ENCODE results near the gene ITLN1.
"Not testable (repeated sequence)": the region's sequence is repeated elsewhere in the genome, so short reads cannot be mapped to it uniquely, and the experiment has no call there.

ITLN1 gene

GRCh38 chr1:160883581-160884513, 1.1 kb downstream of the ITLN1 start:
- DNase-seq (ENCODE audit: low read depth in 4 of 4, low spot score in 1 of 4), result no peak

DNA sequence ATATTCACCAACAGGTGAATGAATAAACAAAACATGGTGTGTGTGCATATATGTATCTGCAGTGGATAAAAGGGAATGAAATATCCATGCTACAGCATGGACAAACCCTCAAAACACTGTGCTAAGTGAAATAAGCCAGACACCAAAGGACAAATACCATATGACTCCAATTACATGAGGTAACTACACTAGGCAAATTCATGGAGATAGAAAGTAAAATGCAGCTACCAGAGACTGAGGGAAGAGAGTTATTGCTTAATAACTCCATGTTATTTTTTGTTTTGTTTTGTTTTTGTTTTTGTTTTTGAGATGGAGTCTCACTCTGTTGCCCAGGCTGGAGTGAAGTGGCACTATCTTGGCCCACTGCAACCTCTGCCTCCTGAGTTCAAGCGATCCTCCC, 2.4 kb downstream of the ITLN1 start:
- DNase-seq (ENCODE audit: low read depth in 4 of 4, low spot score in 1 of 4), result no peak

DNA sequence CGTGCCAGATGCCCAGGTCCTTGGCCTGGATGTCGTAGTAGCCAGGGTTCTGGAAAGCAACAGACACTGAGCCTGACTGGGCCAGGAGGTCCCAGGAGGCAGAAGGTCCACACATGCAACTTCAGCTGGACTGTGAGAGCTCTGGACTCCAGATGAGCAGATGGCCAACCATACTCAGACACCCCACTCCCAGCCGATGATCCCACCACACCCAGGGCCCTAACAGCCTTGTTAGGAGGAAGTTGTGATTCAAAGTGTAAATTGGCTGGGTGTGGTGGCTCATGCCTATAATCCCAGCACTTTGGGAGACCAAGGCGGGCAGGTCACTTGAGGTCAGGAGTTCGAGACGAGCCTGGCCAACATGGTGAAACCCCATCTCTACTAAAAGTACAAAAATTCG, 3.7 kb downstream of the ITLN1 start:
- DNase-seq (ENCODE audit: low read depth in 4 of 4, low spot score in 1 of 4), result not testable (repeated sequence)

GRCh38 chr1:160880216-160880615, 4.8 kb downstream of the ITLN1 start:
- DNase-seq (ENCODE audit: low read depth in 4 of 4, low spot score in 1 of 4), result no peak

DNA sequence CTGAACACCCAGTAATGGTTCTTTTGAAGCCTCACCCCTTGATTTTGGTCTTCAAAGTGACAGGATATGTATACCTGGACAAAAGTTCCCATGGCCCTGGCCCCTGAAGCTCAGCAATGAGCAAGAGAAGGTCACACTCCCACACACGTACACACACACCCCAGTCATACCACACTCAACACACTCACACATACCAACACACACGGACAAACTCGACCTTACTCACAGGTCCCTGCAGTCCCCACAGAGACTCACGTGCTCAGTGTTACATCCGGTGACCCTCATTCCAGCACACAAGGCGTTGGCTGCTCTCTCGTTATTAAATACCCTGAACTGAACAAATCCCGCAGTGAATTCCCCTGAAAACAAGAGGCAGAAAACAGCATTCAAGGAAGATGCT, 5.9 kb downstream of the ITLN1 start:
- no peak for DNase-seq (ENCODE audit: low read depth in 4 of 4, low spot score in 1 of 4)

- DNase-seq (ENCODE audit: low read depth in 4 of 4, low spot score in 1 of 4), result no peak
These were observed 7.8 kb downstream of the ITLN1 start for GRCh38 chr1:160877221-160877620.

DNA sequence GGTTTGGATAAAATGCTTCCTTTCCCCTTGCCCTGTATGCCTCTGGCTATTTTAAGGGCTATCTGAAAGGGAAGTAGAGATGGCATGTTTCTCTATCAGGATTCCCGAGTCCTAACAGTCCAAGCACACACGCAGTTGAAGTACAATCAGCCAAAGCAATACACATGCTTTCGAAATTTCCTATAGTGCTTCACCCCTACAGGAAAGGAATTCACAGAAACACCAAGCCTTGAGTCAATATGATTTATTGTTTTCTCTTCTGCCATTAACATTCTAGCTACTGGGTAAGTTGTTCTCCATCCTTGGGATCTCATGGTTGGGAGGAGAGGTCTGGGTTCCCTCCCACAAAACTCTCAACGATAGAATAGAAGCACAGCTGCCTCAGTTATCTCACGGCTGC, 8.7 kb downstream of the ITLN1 start:
- DNase-seq (ENCODE audit: low read depth in 4 of 4, low spot score in 1 of 4), result no peak

DNA sequence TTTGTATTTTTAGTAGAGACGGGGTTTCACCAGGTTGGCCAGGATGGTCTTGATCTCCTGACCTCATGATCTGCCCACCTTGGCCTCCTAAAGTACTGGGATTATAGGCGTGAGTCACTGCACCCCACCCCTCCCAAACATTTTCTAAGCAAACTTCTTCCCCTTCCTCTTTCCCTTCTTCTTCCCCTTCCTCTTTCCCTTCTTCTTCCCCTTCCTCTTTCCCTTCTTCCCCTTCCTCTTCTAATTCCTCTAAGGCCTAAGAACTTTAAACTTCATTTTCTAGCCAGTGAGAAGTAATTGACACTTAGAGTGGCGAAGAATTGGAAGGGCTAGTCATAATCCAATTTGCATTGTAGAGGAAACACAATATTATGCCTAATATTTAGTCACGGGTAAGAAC, 9.4 kb downstream of the ITLN1 start:
- DNase-seq (ENCODE audit: low read depth in 4 of 4, low spot score in 1 of 4), result not testable (repeated sequence)

- DNase-seq (ENCODE audit: low read depth in 4 of 4, low spot score in 1 of 4), result no peak
These were observed 10.0 kb downstream of the ITLN1 start for GRCh38 chr1:160874935-160875334.

- no peak for DNase-seq (ENCODE audit: low read depth in 4 of 4, low spot score in 1 of 4)
These were observed 16.8 kb downstream of the ITLN1 start for GRCh38 chr1:160868141-160868540.

GRCh38 chr1:160867651-160868050, 17.3 kb downstream of the ITLN1 start:
- DNase-seq (ENCODE audit: low read depth in 4 of 4, low spot score in 1 of 4), result not testable (repeated sequence)

DNA sequence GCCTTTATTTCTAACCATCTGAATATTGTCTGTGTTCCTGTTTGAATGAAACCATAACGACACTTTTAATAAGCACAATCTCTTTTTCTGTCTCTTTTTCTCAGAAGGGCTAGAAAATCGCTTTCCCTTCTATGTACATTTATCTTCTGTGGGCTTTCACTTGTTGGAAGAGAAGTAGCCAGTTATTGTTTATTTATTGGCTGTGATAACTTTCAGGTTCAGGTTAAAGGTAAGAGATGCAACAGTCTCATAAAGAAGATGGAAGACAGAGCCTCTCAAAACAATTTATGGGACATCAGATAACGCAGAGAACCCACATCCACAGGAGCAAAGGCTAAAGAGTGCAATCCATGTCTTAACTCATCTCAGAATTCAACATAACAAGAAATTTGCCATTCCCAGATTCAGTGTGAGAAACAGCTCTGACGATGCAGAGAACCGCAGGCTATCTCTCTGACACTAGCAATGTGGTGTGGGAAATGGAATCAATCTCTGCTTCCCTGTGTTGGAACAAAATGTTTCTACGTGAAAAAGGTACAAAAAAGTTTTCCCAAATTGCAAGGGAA, 18.2 kb downstream of the ITLN1 start:
- DNase-seq (ENCODE audit: low read depth in 4 of 4, low spot score in 1 of 4), result no peak

- no peak for DNase-seq (ENCODE audit: low read depth in 4 of 4, low spot score in 1 of 4)
These were observed 18.8 kb downstream of the ITLN1 start for GRCh38 chr1:160866001-160866694.

GRCh38 chr1:160865337-160865736, 19.6 kb downstream of the ITLN1 start:
- DNase-seq (ENCODE audit: low read depth in 4 of 4, low spot score in 1 of 4), result no peak

GRCh38 chr1:160864173-160864572, 20.8 kb downstream of the ITLN1 start:
- no peak for DNase-seq (ENCODE audit: low read depth in 4 of 4, low spot score in 1 of 4)

GRCh38 chr1:160863774-160864131, 21.2 kb downstream of the ITLN1 start:
- no peak for DNase-seq (ENCODE audit: low read depth in 4 of 4, low spot score in 1 of 4)

DNA sequence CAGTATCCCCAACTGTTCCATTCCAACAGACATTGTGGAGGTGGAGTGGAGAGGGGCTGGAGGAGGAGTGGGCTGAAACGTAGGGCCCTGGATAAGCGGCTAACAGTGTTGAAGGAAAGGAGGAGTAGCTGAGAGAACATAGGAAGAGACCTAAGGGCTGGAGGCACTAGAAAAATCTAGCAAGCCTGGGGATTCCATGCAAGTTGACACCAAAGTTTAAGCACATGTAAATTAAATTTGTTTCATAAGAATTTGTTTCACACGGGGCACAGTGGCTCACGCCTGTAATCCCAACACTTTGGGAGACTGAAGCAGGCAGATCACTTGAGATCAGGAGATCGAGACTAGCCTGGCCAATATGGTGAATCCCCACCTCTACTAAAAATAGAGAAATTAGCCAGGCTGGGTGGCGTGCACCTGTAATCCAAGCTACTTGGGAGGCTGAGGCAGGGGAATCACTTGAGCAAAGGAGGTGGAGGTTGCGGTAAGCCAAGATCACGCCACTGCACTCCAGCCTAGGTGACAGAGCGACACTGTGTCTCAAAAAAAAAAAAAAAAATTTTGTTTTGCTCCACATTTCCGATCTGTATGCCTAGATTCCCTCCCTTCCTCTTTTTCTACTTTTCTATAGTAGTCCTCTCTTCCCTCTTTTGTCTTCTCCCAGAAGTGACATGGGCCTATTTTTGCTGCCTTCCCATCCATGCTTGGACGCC, 21.8 kb downstream of the ITLN1 start:
- no peak for DNase-seq (ENCODE audit: low read depth in 4 of 4, low spot score in 1 of 4)

GRCh38 chr1:160862203-160863060, 22.5 kb downstream of the ITLN1 start, which contains the start of gene CD244:
Gene CD244, minus strand, starts transcription at chr1:160862887. Its CDS starts 210 bp downstream, at chr1:160862677.
- DNase-seq (ENCODE audit: low read depth in 4 of 4, low spot score in 1 of 4), result peak in 2 of 4 experiments; percentile 15 to 29

- DNase-seq (ENCODE audit: low read depth in 4 of 4, low spot score in 1 of 4), result no peak
These were observed 24.0 kb downstream of the ITLN1 start for GRCh38 chr1:160860840-160861505.

- no peak for DNase-seq (ENCODE audit: low read depth in 4 of 4, low spot score in 1 of 4)
These were observed 25.8 kb downstream of the ITLN1 start for GRCh38 chr1:160859166-160859565.

Measured in stimulated activated CD4-positive, alpha-beta T cell treated with anti-CD3 and anti-CD28 coated beads, Interleukin-1b, Interleukin-23, amount 100 ng/mL, for 24 hours (primary cell).